GM21737 (cell line): ENCODE results near the gene SLC12A6.
"Not testable (repeated sequence)": the region's sequence is repeated elsewhere in the genome, so short reads cannot be mapped to it uniquely, and the experiment has no call there.

Experiments
- ATAC-seq: cut with Tn5 transposase; IDR thresholded peaks from one replicate; pipeline ENCODE4 v1.9.1; 2021; ENCODE audit warnings: mild to moderate bottlenecking, moderate library complexity; ENCODE audit not compliant: unreplicated experiment

Gene SLC12A6

DNA sequence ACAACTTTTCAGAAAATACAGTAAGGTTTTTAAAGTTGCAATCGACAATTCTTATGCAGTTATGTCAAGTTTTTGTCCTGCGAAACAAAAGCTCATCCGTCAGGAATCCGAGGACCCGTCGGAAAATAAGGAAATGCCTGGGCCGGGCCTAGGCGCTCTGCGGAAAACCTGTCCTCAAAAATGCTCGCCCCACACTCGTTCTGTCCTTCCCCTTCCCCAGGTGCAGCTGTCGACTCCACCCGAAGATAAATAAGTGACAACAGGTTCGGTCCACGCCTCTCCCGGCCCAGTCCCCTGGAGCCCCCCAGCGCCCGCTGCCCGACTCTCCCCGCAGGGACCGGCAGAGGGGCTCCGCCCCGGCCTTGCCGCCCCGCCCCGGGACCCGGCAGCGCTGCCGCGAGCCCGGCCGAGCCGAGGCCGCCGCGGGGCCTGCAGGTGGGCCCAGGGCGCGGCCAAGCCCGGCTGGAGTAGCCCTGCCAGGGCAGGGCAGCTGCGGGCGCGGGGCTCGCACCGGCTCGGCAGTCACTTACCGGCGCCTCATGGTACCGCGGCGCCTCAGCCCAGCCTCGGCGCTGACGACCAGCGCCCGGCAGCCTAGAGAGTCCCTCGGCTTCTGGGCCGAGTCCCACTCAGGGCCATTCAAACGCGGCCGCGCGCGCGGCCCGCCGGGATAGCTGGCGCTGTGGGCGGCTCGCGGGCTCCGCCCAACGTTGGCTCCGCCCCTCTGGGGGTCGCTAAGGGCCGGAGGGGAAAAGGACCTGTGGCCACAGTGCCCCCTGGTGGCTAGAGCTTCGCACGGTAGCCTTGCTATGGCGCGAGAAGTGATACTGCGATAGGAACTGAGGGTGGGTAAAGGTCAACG lies 127.9 kb downstream of the SLC12A6 start, which contains the start of gene KATNBL1:
KATNBL1 (minus strand) TSS at position 676 of the 862 bp plus-strand sequence. CDS start 46,420 bp downstream, outside the sequence.
- peak; percentile 87 for ATAC-seq

DNA sequence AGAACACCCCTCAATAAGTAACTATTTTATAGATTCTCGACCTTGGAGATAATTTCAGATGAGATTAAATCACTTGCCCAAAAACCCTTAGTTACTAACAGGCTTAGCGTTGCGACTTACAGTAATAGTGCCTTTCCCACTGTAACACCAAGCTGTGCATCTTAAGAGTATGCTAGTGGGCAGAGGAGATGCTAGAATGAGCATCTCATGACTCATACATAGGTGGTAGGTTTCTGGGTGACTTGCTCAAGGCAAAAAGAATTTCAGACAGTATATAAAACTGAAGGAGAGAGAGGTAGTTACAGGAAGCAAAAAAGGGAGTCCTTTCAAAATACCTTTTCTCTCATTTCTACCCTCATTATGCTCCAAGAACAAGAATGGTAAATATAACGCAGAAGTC lies 131.6 kb downstream of the SLC12A6 start:
- ATAC-seq: no peak

GRCh38 chr15:34203936-34204335 lies 133.6 kb downstream of the SLC12A6 start:
- no peak for ATAC-seq

GRCh38 chr15:34203305-34203704 lies 134.3 kb downstream of the SLC12A6 start:
- ATAC-seq: no peak

DNA sequence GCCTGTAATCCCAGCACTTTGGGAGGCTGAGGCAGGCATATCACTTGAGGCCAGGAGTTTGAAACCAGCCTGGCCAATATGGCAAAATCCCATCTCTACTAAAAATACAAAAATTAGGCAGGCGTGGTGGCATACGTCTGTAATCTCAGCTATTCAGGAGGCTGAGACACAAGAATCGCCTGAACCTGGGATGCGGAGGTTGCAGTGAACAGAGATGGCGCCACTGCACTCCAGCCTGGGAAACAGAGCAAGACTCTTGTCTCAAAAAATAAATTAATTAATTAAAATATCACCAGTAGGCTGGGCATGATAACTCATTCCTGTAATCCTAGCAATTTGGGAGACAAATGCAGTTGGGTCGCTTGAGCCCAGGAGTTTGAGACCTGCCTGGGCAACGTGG lies 144.3 kb downstream of the SLC12A6 start:
- ATAC-seq: not testable (repeated sequence)

- ATAC-seq: no peak
Observed at GRCh38 chr15:34188711-34189110, 148.9 kb downstream of the SLC12A6 start.

GRCh38 chr15:34185666-34186065 lies 151.9 kb downstream of the SLC12A6 start:
- no peak for ATAC-seq

DNA sequence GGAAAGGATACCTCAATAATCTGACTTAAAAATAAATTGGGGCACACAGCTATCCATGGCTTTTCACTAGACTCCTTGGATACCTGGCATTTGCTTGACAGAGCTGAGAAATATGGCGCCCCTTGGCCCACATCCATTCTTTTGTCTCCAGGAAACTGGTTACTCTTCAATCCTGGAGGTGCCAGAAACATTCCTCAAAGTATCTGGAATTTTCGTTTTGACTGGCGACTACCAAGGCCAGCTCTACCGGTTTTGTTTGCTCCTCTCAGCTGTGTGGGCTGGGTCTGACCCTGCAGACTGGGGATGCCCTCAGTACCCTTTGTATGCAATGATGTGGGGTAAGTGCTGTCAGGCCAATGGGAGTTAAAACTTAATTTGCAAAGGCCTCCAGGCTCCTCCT lies 154.6 kb downstream of the SLC12A6 start:
- ATAC-seq: no peak
